ENCODE results near the gene KIF22. TPM values are rescaled to one million over a fixed set of nuclear protein-coding genes. Genes with fewer than 3 reads are reported as not detected.

The KIF22 gene
- total RNA-seq, 1 donor from 2014 or later, result 14.3 TPM

DNA sequence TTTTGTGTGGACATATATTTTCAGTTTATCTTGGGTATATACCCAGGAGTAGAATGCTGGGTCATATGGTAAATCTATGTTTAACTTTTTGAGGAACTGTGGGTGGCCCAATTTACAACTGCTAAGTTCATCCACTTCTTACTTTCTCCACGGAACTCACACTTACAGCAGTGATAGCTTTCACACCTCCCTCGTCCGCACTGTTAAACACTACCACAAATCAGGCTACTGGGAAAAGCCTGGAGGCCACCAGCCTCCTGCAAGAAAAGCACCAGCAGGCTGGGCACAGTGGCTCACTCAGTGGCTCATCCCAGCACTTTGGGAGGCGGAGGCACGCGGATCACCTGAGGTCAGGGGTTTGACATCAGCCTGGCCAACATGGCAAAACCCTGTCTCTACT, 27.2 kb upstream of the KIF22 start:
- H3K36me3 ChIP-seq (ENCODE audit: insufficient read depth, low read length), result no peaks in the 10 kb centered on the region
- H3K27ac ChIP-seq (ENCODE audit: low read depth, low read length), result no peak overlapping the region
- no peak for TF ChIP-seq EZH2 (IDR thresholded peaks at IDR 0.05; ENCODE audit: insufficient read depth, low read length)
- TF ChIP-seq, protein P1, sequence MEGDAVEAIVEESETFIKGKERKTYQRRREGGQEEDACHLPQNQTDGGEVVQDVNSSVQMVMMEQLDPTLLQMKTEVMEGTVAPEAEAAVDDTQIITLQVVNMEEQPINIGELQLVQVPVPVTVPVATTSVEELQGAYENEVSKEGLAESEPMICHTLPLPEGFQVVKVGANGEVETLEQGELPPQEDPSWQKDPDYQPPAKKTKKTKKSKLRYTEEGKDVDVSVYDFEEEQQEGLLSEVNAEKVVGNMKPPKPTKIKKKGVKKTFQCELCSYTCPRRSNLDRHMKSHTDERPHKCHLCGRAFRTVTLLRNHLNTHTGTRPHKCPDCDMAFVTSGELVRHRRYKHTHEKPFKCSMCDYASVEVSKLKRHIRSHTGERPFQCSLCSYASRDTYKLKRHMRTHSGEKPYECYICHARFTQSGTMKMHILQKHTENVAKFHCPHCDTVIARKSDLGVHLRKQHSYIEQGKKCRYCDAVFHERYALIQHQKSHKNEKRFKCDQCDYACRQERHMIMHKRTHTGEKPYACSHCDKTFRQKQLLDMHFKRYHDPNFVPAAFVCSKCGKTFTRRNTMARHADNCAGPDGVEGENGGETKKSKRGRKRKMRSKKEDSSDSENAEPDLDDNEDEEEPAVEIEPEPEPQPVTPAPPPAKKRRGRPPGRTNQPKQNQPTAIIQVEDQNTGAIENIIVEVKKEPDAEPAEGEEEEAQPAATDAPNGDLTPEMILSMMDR (IDR thresholded peaks at IDR 0.05; ENCODE audit: insufficient read depth, low read depth, low read length), result no peak
- Mint-ChIP-seq H3K4me3 (ENCODE audit: unreplicated experiment) (no peak overlapping the region), H3K27me3 (ENCODE audit: low read depth, unreplicated experiment) (peaks cover 16% of the 10 kb centered on the region), H3K36me3 (ENCODE audit: low read depth, unreplicated experiment) (no peaks in the 10 kb centered on the region), H3K27ac (ENCODE audit: unreplicated experiment) (no peak overlapping the region), H3K4me1 (ENCODE audit: low read depth, unreplicated experiment) (no peaks in the 10 kb centered on the region), H3K9me3 (ENCODE audit: unreplicated experiment) (no peaks in the 10 kb centered on the region)
- H3K4me1 ChIP-seq (ENCODE audit: insufficient read depth, low read length), result no peaks in the 10 kb centered on the region
- H3K4me2 ChIP-seq (ENCODE audit: low read length), result no peak overlapping the region
- no peaks in the 10 kb centered on the region for H4K20me1 ChIP-seq (ENCODE audit: insufficient read depth, low read length)
- DNase-seq (ENCODE audit: low read depth) (no peak), FAIRE-seq (no peak)
- no peaks in the 10 kb centered on the region for H3K9me3 ChIP-seq (ENCODE audit: insufficient read depth, low read depth, low read length)
- H3K27me3 ChIP-seq (ENCODE audit: insufficient read depth, low read length), result peaks cover 6% of the 10 kb centered on the region
- no peak overlapping the region for H3K9ac ChIP-seq (ENCODE audit: low read length)
- H2AFZ ChIP-seq (ENCODE audit: low read depth, low read length), result no peak overlapping the region
- no peak overlapping the region for H3K4me3 ChIP-seq (ENCODE audit: insufficient read depth, low read depth, low read length)
- no peaks in the 10 kb centered on the region for H3K79me2 ChIP-seq (ENCODE audit: insufficient read depth, low read length)

DNA sequence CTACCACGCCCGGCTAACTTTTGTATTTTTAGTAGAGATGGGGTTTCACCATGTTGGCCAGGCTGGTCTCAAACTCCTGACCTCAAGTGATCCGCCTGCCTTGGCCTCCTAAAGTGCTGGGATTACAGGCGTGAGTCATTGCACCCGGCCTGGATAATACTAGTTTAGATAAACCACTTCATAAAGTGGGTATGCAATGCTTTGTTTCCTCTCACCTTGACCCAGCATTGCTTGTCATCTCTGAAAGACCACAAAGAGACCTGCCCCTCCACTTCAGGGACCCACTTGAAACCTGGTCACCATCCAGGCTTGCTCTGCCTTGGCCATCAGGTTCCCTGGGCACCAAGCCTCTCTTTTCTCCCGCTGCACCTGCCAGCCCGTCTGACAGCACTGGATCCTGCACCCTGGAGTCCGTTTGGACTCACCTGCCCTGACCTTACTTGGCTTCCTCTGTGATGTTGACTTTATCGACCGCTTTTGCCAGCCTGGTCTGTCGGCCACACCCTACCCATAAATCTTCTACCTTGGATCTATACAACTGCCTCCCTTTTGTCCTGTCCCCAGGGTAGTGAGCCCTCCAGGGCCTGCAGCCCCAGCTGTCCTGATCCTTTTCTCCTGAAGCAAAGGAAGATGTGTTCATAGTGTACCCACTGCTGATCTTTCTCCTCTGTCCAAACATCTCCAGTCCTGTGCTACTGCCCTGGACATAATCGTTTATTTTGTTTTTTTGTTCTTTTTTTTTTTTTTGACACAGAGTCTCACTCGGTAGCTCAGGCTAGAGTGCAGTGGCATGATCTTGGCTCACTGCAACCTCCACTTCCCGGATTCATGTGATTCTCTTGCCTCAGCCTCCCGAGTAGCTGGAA, 25.2 kb upstream of the KIF22 start:
- Mint-ChIP-seq H3K4me1 (ENCODE audit: low read depth, unreplicated experiment) (no peaks in the 10 kb centered on the region), H3K9me3 (ENCODE audit: unreplicated experiment) (no peaks in the 10 kb centered on the region), H3K4me3 (ENCODE audit: unreplicated experiment) (no peak overlapping the region), H3K36me3 (ENCODE audit: low read depth, unreplicated experiment) (no peaks in the 10 kb centered on the region), H3K27me3 (ENCODE audit: low read depth, unreplicated experiment) (peaks cover 16% of the 10 kb centered on the region), H3K27ac (ENCODE audit: unreplicated experiment) (no peak overlapping the region)
- Histone ChIP-seq H3K27ac (ENCODE audit: low read depth, low read length) (no peak overlapping the region), H3K4me1 (ENCODE audit: insufficient read depth, low read length) (no peaks in the 10 kb centered on the region), H3K4me3 (ENCODE audit: insufficient read depth, low read depth, low read length) (no peak overlapping the region), H3K27me3 (ENCODE audit: insufficient read depth, low read length) (peaks cover 6% of the 10 kb centered on the region), H2AFZ (ENCODE audit: low read depth, low read length) (no peak overlapping the region), H3K4me2 (ENCODE audit: low read length) (no peak overlapping the region), H3K9ac (ENCODE audit: low read length) (no peak overlapping the region), H3K36me3 (ENCODE audit: insufficient read depth, low read length) (no peaks in the 10 kb centered on the region), H3K79me2 (ENCODE audit: insufficient read depth, low read length) (no peaks in the 10 kb centered on the region), H3K9me3 (ENCODE audit: insufficient read depth, low read depth, low read length) (no peaks in the 10 kb centered on the region), H4K20me1 (ENCODE audit: insufficient read depth, low read length) (no peaks in the 10 kb centered on the region)
- no peak for FAIRE-seq
- TF ChIP-seq, protein P1 (IDR thresholded peaks at IDR 0.05; ENCODE audit: insufficient read depth, low read depth, low read length), result no peak
- no peak for TF ChIP-seq EZH2 (IDR thresholded peaks at IDR 0.05; ENCODE audit: insufficient read depth, low read length)
- DNase-seq (ENCODE audit: low read depth), result no peak

DNA sequence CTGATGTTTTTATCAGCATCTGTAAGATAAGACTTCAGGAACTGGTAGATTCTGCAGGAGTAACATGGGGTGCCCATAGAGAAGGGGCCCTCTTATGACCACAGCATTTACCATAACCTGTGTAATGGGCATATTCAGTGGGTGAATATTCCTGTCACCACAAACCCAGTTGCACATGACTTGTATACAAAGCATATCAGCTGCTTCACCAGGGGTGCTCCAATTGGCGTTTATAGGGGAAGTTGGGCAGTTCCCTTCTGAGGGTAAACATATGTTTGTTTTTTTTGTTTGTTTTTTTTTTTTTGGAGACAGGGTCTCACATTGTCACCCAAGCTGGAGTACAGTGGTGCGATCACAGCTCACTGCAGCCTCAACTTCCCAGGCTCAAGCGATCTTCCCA, 24.0 kb upstream of the KIF22 start:
- no peak overlapping the region for H3K27ac ChIP-seq (ENCODE audit: low read depth, low read length)
- H3K9ac ChIP-seq (ENCODE audit: low read length), result no peak overlapping the region
- no peaks in the 10 kb centered on the region for H4K20me1 ChIP-seq (ENCODE audit: insufficient read depth, low read length)
- H3K4me1 ChIP-seq (ENCODE audit: insufficient read depth, low read length), result no peaks in the 10 kb centered on the region
- no peaks in the 10 kb centered on the region for H3K9me3 ChIP-seq (ENCODE audit: insufficient read depth, low read depth, low read length)
- H3K27me3 ChIP-seq (ENCODE audit: insufficient read depth, low read length), result peaks cover 6% of the 10 kb centered on the region
- no peaks in the 10 kb centered on the region for H3K79me2 ChIP-seq (ENCODE audit: insufficient read depth, low read length)
- no peak overlapping the region for H3K4me2 ChIP-seq (ENCODE audit: low read length)
- no peak overlapping the region for H2AFZ ChIP-seq (ENCODE audit: low read depth, low read length)
- FAIRE-seq (no peak), DNase-seq (ENCODE audit: low read depth) (no peak)
- no peak overlapping the region for H3K4me3 ChIP-seq (ENCODE audit: insufficient read depth, low read depth, low read length)
- H3K4me1 Mint-ChIP-seq (ENCODE audit: low read depth, unreplicated experiment), result no peaks in the 10 kb centered on the region
- no peaks in the 10 kb centered on the region for H3K36me3 ChIP-seq (ENCODE audit: insufficient read depth, low read length)
- TF ChIP-seq, protein P1 (IDR thresholded peaks at IDR 0.05; ENCODE audit: insufficient read depth, low read depth, low read length), result no peak
- H3K27ac Mint-ChIP-seq (ENCODE audit: unreplicated experiment), result no peak overlapping the region
- peaks cover 12% of the 10 kb centered on the region for H3K27me3 Mint-ChIP-seq (ENCODE audit: low read depth, unreplicated experiment)
- H3K9me3 Mint-ChIP-seq (ENCODE audit: unreplicated experiment), result no peaks in the 10 kb centered on the region
- no peaks in the 10 kb centered on the region for H3K36me3 Mint-ChIP-seq (ENCODE audit: low read depth, unreplicated experiment)
- no peak overlapping the region for H3K4me3 Mint-ChIP-seq (ENCODE audit: unreplicated experiment)

All from astrocyte (in vitro differentiated cells and primary cell).